Heart left ventricle (tissue), 13 donors: Measurements from ENCODE around the gene SMIM1.

Source experiments
- CTCF ChIP-seq, 12 donors: fragments of 200-600 bp; sonication (generic) in 4 of 12; IDR thresholded peaks; one replicate each; pipeline versions ENCODE4 v1.5.0 to v1.8.0; 2018 to 2022; ENCODE audit warnings: antibody characterized with exemption in 12 of 12, mild to moderate bottlenecking in 5 of 12
- POLR2A ChIP-seq, 2 donors: fragments of 450-650 bp; IDR thresholded peaks; one replicate each; pipeline ENCODE4 v1.6.1; 2017; ENCODE audit warnings: antibody characterized with exemption in 2 of 2, mild to moderate bottlenecking in 2 of 2, moderate library complexity in 2 of 2
- donor health status: ischemic (EF 13 %, LVEDD 7.1; RV severe dilation, severe dysfunction).
- donor health status: DM: no; HTN: yes; CAD: no.
- donor health status: DM: no; HTN: no; CAD: no.
- donor health status: ischemic (EF 25% LVEDD 6.9; RV normal size, moderate dysfunction).
- donor health status: ischemic (EF 25% LVEDD 5.7; RV mildly dilated, moderate dysfunction).
- donor health status: ischemic (EF 35%, LVEDD 5.7; RV mildly dilated, moderate dysfunction).
- donor health status: nonischemic (EF 11% LVEDD 7.7; RV severe dilation, severe dysfunction).
- donor health status: DM: yes; HTN: yes; CAD: no.
- donor health status: PGD.
- donor health status: ischemic (EF 29% LVEDD 5.4; RV normal size, mild dysfunction).
- donor health status: nonischemic (EF 23%, LVEDD 6.1; RV moderate dilation, normal function).

DNA sequence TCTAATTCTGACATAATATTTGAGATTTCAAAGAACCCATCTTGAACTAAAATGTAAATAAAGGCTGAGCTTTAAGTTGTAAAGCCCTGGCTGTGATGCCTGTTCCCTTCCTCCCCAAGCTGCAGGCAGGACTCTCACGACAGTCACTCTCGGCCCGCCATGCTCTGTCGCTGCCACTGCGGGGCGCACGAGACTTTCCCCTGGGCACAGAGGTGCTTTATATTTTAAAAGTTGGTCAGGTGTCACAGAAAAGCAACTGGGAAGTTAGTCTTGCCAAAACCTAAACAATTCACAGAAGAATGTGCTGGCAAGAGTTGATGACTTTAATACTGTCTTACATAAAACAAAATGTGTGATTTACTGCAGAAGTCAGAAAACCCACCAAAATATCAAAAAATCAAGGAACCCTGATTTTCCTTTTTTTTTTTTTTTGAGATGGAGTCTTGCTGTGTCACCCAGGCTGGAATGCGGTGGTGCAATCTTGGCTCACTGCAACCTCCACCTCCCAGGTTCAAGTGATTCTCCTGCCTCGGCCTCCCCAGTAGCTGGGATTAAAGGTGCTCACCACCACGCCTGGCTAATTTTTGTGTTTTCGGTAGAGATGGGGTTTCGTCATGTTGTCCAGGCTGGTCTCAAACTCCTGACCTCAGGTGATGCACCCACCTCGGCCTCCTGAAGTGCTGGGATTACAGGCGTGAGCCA lies 13.1 kb downstream of the SMIM1 start:
- TF ChIP-seq POLR2A (IDR thresholded peaks at IDR 0.05) (no peak), CTCF (IDR thresholded peaks at IDR 0.05) (peak in 3 of 12 donors; percentile 15 to 23 (median 15))
